HepG2 (cell line): ENCODE results near the gene NR0B1.

ENCODE experiments used
- NCOA2 ChIP-seq: sonication (generic); formaldehyde crosslinking; IDR thresholded peaks from 2 replicates; pipeline ENCODE4 v1.8.0; 2022; ENCODE audit warnings: inconsistent platforms
- RFX1 ChIP-seq: fragments of 450-650 bp; IDR thresholded peaks from 2 replicates; pipeline ENCODE4 v1.6.1; 2017
- ZNF20 ChIP-seq: sonication (generic); formaldehyde crosslinking; IDR thresholded peaks from 2 replicates; pipeline ENCODE4 v1.4.0; 2020; ENCODE audit warnings: mild to moderate bottlenecking, moderate library complexity, missing genetic modification reagents
- ZNF274 ChIP-seq: sonication (generic); formaldehyde crosslinking; IDR thresholded peaks from 2 replicates; pipeline ENCODE4 v1.5.1; 2020; ENCODE audit warnings: mild to moderate bottlenecking, missing genetic modification reagents
- ZNF407 ChIP-seq: sonication (generic); formaldehyde crosslinking; IDR thresholded peaks from one replicate; pipeline ENCODE4 v1.5.1; 2020; ENCODE audit warnings: mild to moderate bottlenecking, missing genetic modification reagents; ENCODE audit errors: not compliant biosample characterization

- TF ChIP-seq ZNF20 (CRISPR knock-in tag) (no peak), ZNF274 (CRISPR knock-in tag) (no peak), NCOA2 (CRISPR knock-in tag) (no peak), RFX1 (no peak), ZNF407 (CRISPR knock-in tag) (no peak)
These were observed 38.6 kb downstream of the NR0B1 start for GRCh38 chrX:30270639-30271038.
